ENCODE measurements around the gene PTPRM. TPM values are rescaled to one million over a fixed set of nuclear protein-coding genes. Genes with fewer than 3 reads are reported as not detected.
A peak's percentile ranks its signal among the peaks of the same experiment; 100 is the strongest.

The PTPRM gene
- polyA plus RNA-seq, 3 donors: 0.04 to 2.1 (median 0.66) TPM

GRCh38 chr18:8264116-8264515 lies 697.0 kb downstream of the PTPRM start:
- H3K9ac ChIP-seq (ENCODE audit: insufficient read depth, low read length, poor library complexity, severe bottlenecking): no peak overlapping the region
- no peak for TF ChIP-seq CTCF (IDR thresholded peaks at IDR 0.05)
- H3K9me3 Mint-ChIP-seq: peaks cover 0 to 4% (median 0%) of the 10 kb centered on the region in 7 donors
- no peak overlapping the region for H3K27ac Mint-ChIP-seq
- no peaks in the 10 kb centered on the region for H3K79me2 ChIP-seq (ENCODE audit: insufficient read depth, low read length)
- intact Hi-C loops (cut with micrococcal nuclease): no loop called here
- DNase-seq: no peak
- H4K20me1 ChIP-seq (ENCODE audit: insufficient read depth, low read length): no peaks in the 10 kb centered on the region
- no peaks in the 10 kb centered on the region for H3K36me3 Mint-ChIP-seq
- H3K4me3 Mint-ChIP-seq: no peak overlapping the region
- no peaks in the 10 kb centered on the region for H3K4me1 ChIP-seq (ENCODE audit: control insufficient read depth in 1 of 2, insufficient read depth in 2 of 2, low read length in 2 of 2)
- H3K27me3 Mint-ChIP-seq (ENCODE audit: low read depth in 3 of 3): peaks cover 0 to 4% (median 0%) of the 10 kb centered on the region in 3 donors
- no peak overlapping the region for H2AFZ ChIP-seq (ENCODE audit: insufficient read depth, low read depth, low read length, poor library complexity, severe bottlenecking)
- H3K27me3 ChIP-seq (ENCODE audit: control insufficient read depth in 2 of 2, insufficient read depth in 2 of 2, low read length in 2 of 2): no peaks in the 10 kb centered on the region
- no peaks in the 10 kb centered on the region for H3K4me1 Mint-ChIP-seq
- 85% methylated on average over 3 of the region's 5 CpGs for WGBS (ENCODE audit: insufficient coverage)
- no peaks in the 10 kb centered on the region for H3K9me3 ChIP-seq (replicated peaks in 1 of 2; ENCODE audit: control insufficient read depth in 1 of 2, insufficient read depth in 1 of 2, low read length in 2 of 2)
- no peaks in the 10 kb centered on the region for H3K36me3 ChIP-seq (replicated peaks in 1 of 2; ENCODE audit: control insufficient read depth in 1 of 2, insufficient read depth in 2 of 2, low read length in 2 of 2)
- no peak overlapping the region for H3K4me3 ChIP-seq (replicated peaks in 1 of 3; ENCODE audit: low read depth in 2 of 3, low read length in 3 of 3)
- H3K4me2 ChIP-seq (replicated peaks; ENCODE audit: extremely low read depth, low read length, poor library complexity, severe bottlenecking): no peak overlapping the region
- H3K27ac ChIP-seq (ENCODE audit: low read depth in 1 of 2, low read length in 2 of 2): no peak overlapping the region

GRCh38 chr18:8264861-8265411 lies 697.8 kb downstream of the PTPRM start:
- no peak overlapping the region for H3K4me3 ChIP-seq (replicated peaks in 1 of 3; ENCODE audit: low read depth in 2 of 3, low read length in 3 of 3)
- H3K9me3 ChIP-seq (replicated peaks in 1 of 2; ENCODE audit: control insufficient read depth in 1 of 2, insufficient read depth in 1 of 2, low read length in 2 of 2): no peaks in the 10 kb centered on the region
- H3K4me2 ChIP-seq (replicated peaks; ENCODE audit: extremely low read depth, low read length, poor library complexity, severe bottlenecking): no peak overlapping the region
- intact Hi-C loops (cut with micrococcal nuclease): no loop called here
- no peak for TF ChIP-seq CTCF (IDR thresholded peaks at IDR 0.05)
- no peaks in the 10 kb centered on the region for H4K20me1 ChIP-seq (ENCODE audit: insufficient read depth, low read length)
- H3K27ac ChIP-seq (ENCODE audit: low read depth in 1 of 2, low read length in 2 of 2): no peak overlapping the region
- Mint-ChIP-seq H3K36me3 (no peaks in the 10 kb centered on the region), H3K4me3 (no peak overlapping the region), H3K27ac (peak overlapping the region in 1 of 7 donors; percentile 50), H3K4me1 (no peaks in the 10 kb centered on the region), H3K9me3 (peaks cover 0 to 4% (median 0%) of the 10 kb centered on the region in 7 donors), H3K27me3 (ENCODE audit: low read depth in 3 of 3) (peaks cover 0 to 4% (median 0%) of the 10 kb centered on the region in 3 donors)
- 98% methylated on average over 4 of the region's 6 CpGs for WGBS (ENCODE audit: insufficient coverage)
- no peaks in the 10 kb centered on the region for H3K36me3 ChIP-seq (replicated peaks in 1 of 2; ENCODE audit: control insufficient read depth in 1 of 2, insufficient read depth in 2 of 2, low read length in 2 of 2)
- H3K9ac ChIP-seq (ENCODE audit: insufficient read depth, low read length, poor library complexity, severe bottlenecking): no peak overlapping the region
- H2AFZ ChIP-seq (ENCODE audit: insufficient read depth, low read depth, low read length, poor library complexity, severe bottlenecking): no peak overlapping the region
- no peak for DNase-seq
- H3K79me2 ChIP-seq (ENCODE audit: insufficient read depth, low read length): no peaks in the 10 kb centered on the region
- H3K27me3 ChIP-seq (ENCODE audit: control insufficient read depth in 2 of 2, insufficient read depth in 2 of 2, low read length in 2 of 2): no peaks in the 10 kb centered on the region
- H3K4me1 ChIP-seq (ENCODE audit: control insufficient read depth in 1 of 2, insufficient read depth in 2 of 2, low read length in 2 of 2): no peaks in the 10 kb centered on the region
